ENCODE data around the gene MTOR. TPM values are rescaled to one million over a fixed set of nuclear protein-coding genes. Genes with fewer than 3 reads are reported as not detected.
A peak's percentile ranks its signal among the peaks of the same experiment; 100 is the strongest.

MTOR gene
- total RNA-seq, 1 donor from 2014 or later, result 21.4 TPM

DNA sequence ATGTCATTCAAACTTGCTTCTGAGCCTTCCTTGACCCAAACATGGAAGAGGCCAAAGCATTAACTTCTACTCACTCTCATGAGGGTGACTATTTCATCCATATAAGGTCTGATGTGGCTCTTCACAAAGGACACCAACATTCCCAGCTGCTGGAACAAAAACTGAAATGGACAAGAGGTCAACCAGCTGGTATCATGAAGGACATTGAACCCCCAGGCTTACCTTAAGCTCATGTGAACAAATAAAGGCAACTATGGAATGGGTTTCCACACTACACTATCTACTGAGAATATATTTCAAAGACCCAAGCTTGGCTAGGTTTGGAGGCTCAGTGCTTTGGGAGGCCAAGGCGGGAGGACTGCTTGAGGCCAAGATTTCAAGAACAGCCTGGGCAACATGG, 46.3 kb downstream of the MTOR start:
- DNase-seq (ENCODE audit: low spot score), result no peak

- DNase-seq (ENCODE audit: low spot score), result no peak
Measured at GRCh38 chr1:11215381-11216005, 46.9 kb downstream of the MTOR start.

DNA sequence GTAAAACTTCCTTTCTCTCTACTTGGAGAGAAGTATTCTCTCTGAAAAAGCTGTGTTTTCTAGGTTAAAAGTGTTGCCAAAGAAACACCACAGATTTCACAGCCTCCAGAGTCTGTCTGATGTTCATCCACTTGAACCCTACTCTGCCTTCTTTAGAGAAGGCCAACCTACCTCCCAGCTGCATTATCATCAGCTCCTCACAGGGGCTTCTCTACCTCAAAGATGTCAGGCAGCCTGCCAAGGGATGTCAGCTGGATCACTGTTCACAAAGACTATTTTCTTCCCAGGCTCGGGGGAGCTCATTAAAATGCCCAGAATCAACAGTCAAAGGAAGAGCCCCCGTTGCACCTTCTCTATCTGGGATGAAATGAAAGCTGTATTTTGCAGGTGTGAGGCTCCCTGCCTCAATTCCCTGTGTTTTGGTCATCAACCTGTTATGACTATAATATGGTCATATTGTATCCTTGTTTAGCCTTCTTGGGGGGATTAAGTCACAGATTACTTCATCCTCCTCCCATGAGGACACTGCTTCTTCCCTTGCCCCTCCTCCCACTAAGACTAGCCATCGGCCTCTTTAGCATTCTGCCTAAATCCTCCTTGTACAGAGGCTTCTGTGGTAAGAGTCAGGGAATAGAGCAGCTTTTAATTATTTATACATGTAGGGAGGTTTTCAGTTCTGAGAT, 47.5 kb downstream of the MTOR start:
- no peak for DNase-seq (ENCODE audit: low spot score)

- no peak for DNase-seq (ENCODE audit: low spot score)
Measured at GRCh38 chr1:11211925-11212587, 50.3 kb downstream of the MTOR start.

DNA sequence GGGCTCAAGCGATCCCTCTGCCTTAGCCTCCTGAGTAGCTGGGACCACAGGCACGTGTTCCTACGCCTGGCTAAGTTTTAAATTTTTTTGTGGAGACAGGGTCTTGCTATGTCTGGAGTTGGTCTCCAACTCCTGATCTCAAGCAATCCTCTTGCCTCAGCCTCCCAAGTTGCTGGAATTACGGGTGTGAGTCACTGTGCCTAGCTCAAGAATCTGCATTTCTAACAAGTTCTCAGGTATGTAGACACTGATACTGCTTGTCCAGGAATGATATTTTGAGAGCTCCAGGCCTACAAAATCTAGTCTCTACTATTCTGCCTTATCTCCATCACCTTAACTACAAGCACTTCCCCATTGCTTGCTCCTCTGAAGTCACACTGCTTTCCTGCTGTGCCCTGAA, 50.9 kb downstream of the MTOR start:
- DNase-seq (ENCODE audit: low spot score), result no peak

DNA sequence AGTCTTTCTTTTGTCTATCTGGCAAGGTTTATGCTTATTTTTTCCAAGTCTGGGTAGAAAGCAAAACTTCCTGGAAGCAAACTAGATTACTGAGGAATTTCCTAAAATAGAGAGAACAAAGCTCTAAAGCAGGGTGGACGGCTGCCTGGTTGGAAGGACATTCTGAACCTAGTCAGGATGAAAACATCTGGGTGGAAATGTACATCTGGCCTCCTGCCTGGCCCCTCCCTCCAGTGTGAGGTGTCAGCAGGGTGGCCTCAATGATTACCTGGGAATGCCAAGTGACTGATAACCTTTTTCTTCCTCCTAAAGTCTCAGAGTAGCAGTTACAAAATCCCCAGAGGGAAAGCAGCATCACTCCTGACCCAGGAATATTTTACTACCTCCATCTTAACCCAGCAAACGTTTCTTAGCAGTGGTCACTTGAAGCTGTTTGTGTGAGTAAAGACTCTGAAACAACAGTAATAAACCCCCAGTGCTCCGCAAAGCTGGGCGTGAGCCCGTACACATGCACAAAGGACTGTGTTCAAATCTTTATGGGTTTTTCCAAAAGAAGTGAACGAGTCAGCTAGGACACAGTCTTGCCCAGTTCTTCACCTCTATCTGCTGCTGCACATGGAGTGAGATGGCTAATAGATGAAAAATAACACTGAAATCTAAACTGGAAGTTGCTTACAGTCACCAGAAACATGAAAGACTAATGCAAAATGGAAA, 54.3 kb downstream of the MTOR start:
- DNase-seq (ENCODE audit: low spot score), result no peak

DNA sequence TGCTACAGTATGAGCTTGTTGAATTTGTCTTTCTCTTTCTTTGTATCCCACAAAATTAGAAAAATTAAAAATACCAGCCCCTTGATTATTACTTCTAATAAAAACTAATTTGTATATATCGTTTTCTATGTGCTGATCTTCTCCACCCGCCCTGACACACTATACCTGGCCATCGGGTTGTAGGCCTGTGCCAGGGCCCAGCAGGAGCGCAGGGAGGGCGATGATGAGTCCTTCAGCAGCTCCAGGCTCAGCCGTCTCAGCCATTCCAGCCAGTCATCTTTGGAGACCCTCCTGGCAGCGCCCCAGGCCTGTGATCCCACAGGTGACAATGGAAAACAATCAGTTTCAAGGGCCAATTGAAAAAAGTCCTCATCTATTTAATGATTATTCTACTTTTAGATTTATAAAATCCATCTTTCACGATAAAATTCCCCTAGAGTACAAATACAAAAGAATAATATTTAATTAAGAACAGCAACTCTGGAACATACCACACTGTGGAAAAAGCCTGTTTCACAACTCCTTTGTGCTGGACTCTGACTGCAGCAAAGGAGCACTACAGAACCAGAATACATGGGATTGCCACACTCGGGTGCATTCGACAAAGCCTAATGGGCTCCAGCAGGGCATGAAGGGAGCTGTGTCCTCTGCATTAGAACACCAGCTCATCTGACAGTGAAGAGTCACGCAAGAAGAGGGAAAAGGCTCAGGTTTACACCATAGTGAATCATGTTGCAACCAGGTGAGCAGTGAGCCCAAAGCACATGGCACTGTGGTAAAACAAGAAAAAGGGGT, 57.8 kb downstream of the MTOR start:
- no peak for DNase-seq (ENCODE audit: low spot score)

- no peak for DNase-seq (ENCODE audit: low spot score)
Measured at GRCh38 chr1:11198851-11199594, 63.3 kb downstream of the MTOR start.

DNA sequence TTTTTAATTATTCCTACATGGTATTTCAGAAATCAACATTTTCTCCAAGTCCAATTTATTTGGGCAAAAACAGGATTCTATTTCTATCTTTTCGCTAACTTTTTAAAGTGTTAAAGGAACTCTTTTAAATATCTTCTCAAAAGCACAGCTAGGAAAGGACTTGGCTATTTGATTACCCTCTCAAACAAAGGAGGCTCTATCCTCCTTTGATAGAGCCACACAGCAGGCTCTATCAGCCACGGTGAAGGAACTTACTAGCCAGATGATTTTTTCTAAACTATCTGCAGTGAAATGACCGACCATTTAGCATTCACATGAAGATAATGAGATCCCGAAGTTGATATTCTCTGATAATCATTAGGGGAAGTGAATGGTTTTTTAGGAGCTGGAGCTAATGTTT, 64.1 kb downstream of the MTOR start:
- DNase-seq (ENCODE audit: low spot score), result no peak

DNA sequence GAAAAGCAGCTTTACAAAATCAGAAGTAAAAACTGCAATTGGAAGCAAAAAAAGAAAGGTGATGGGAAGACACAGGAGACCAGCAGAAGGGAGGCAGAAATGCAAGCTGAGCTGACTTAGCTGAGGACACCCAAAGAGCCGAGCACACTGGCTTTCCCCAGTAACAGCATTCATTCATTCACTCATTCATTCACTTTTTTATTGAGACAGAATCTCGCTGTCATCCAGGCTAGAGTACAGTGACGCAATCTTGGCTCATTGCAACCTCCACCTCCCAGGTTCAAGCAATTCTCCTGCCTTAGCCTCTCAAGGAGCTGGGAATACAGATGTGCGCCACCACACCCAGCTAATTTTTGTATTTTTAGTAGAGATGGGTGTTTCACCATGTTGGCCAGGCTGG, 65.0 kb downstream of the MTOR start:
- no peak for DNase-seq (ENCODE audit: low spot score)

DNA sequence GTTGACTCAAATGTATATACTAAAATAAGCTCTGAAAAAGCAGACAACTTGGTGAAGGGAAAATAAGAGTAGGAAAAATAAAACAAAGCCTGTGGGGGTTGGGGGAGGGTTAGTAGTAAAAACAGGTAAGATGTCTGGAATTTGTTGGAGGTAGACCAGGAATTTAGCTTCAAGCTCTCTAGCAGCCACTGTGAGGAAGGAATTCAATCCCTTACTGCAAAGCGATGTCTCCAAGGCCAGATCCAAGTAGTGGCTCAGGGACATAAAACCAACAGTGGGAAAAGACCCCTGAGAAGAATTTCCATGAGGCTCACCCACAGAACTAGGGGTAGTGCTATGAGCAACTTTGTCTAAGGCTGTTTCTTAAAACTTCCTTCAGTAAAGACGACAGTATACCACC, 65.4 kb downstream of the MTOR start:
- no peak for DNase-seq (ENCODE audit: low spot score)

GRCh38 chr1:11194407-11195176, 67.8 kb downstream of the MTOR start:
- DNase-seq (ENCODE audit: low spot score), result no peak

DNA sequence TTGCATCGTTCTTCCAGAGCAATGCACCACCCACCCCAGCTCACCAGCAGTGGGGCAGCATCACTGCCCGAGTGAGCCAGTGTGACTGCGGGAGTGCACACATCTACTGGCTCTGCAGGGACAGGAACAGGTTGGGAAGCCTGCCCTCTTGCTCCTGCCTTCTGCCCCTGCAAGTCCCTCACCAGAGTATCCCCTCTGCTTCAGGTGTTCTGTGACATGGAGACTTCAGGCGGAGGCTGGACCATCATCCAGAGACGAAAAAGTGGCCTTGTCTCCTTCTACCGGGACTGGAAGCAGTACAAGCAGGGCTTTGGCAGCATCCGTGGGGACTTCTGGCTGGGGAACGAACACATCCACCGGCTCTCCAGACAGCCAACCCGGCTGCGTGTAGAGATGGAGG, 69.0 kb downstream of the MTOR start:
- DNase-seq (ENCODE audit: low spot score), result no peak

DNA sequence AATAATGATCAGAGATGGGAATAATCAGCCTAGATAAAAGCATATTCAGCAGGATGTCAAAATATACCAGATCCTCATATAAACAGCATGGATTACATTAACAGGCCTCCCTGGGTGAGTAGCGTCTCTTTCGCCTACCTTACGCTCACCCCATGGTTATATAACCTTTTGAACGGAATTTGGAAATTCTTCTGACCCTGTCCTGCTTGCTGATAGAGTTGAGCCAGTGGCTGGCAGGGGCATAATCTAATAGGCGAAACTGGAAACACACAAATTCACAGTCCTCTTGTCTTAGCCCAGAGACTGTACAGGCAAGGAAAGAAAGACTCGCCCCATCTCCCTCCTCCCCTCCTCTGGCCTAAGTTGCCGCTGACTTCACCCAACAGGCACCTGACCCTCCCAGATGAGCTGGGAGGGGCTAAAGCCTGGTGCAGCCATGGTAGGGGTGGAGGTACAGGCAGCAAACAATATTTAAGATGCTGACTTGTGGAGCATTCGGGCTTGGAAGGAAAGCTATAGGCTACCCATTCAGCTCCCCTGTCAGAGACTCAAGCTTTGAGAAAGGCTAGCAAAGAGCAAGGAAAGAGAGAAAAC, 73.4 kb downstream of the MTOR start, which contains the start of gene ANGPTL7:
ANGPTL7 (plus strand) TSS at position 498 of the 594 bp plus-strand sequence. CDS start 225 bp downstream, outside the sequence.
- DNase-seq (ENCODE audit: low spot score), result peak; percentile 66

- peak; percentile 34 for DNase-seq (ENCODE audit: low spot score)
Measured at GRCh38 chr1:11188381-11188780, 74.0 kb downstream of the MTOR start.

- peak; percentile 93 for DNase-seq (ENCODE audit: low spot score)
Measured at GRCh38 chr1:11187931-11188330, 74.4 kb downstream of the MTOR start.

GRCh38 chr1:11187494-11187893, 74.9 kb downstream of the MTOR start:
- no peak for DNase-seq (ENCODE audit: low spot score)

DNA sequence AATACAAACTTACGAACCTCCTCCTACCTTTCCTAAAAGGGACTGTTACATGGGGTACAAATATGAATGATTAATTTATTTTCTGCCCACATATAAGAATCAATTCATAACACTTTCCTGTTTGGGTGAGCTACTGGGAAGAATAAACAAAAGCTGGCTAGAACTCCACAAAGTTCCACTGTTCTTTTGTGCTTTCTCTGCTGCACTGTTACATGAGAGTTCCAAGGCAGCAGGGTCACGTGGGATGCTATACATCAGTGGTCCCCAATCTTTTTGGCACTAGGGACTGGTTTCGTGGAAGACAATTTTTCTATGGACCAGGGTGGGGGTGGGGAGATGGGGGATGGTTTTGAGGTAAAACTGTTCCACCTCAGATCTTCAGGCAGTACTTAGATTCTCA, 75.4 kb downstream of the MTOR start:
- DNase-seq (ENCODE audit: low spot score), result no peak

GRCh38 chr1:11184973-11185372, 77.4 kb downstream of the MTOR start:
- DNase-seq (ENCODE audit: low spot score), result no peak

DNA sequence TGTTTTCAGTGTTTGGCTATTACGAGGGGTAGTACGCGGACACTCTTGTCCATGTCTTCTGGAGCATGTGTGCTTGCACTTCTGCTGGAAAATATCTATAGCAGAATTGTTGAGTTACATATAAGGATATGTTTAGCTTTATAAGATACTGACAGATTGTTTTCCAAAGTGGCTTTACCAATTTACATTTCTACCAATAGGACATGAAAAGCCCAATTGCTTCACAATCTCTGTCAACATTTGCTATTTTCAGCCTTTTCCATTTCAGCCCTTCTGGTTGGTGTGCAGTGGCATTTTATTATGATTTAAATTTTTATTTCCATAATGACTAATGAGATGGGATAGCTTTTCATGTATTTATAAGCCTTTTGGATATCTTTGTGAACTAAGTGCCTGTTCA, 79.5 kb downstream of the MTOR start:
- no peak for DNase-seq (ENCODE audit: low spot score)
